PC-9 (cell line): ENCODE data around the gene DOLPP1. TPM values are rescaled to one million over a fixed set of nuclear protein-coding genes. Genes with fewer than 3 reads are reported as not detected.

ENCODE experiments used
- BruUV-seq: library from RNA; stranded (reverse); fragments of 400-500 nt; replicated peaks from 2 replicates; lab custom pipeline; 2021; lab: Mats Ljungman, UMichigan
- CTCF ChIA-PET: fragments of 300-600 bp; sonication (Branson Sonifier 250); formaldehyde crosslinking; loops from one replicate; lab custom pipeline; 2022; ENCODE audit warnings: antibody characterized with exemption; lab: Charles Lee
- POLR2A ChIA-PET: fragments of 300-600 bp; sonication (Branson Sonifier 250); formaldehyde crosslinking; loops from one replicate; lab custom pipeline; 2022; ENCODE audit warnings: antibody characterized with exemption; ENCODE audit not compliant: unreplicated experiment; lab: Charles Lee
- DNase-seq, 2 experiments: peaks; one replicate each; pipeline versions ENCODE4 v3.0.0 to v3.0.0-alpha.2; 2015 to 2022; ENCODE audit warnings: mixed read lengths in 1 of 2
- H2AFZ ChIP-seq: fragments of 200-600 bp; sonication (generic); 2 replicates; pipeline ENCODE4 v1.8.1; 2017; ENCODE audit warnings: antibody characterized with exemption
- H3F3A ChIP-seq: fragments of 200-600 bp; sonication (generic); 2 replicates; pipeline ENCODE4 v1.8.1; 2017; ENCODE audit warnings: antibody characterized with exemption, mild to moderate bottlenecking, low read depth; ENCODE audit not compliant: insufficient read depth
- H3K27ac ChIP-seq: fragments of 200-600 bp; sonication (generic); 2 replicates; pipeline ENCODE4 v1.6.1; 2016; ENCODE audit warnings: mixed run types
- H3K27me3 ChIP-seq: fragments of 200-600 bp; sonication (generic); 2 replicates; pipeline ENCODE4 v1.6.1; 2016; ENCODE audit warnings: low read depth, mixed run types; ENCODE audit not compliant: insufficient read depth
- H3K36me3 ChIP-seq: fragments of 200-600 bp; sonication (generic); 2 replicates; pipeline ENCODE4 v1.6.1; 2016; ENCODE audit warnings: low read depth, mixed run types
- H3K4me1 ChIP-seq: fragments of 200-600 bp; sonication (generic); replicated peaks from 2 replicates; pipeline ENCODE4 v1.6.1; 2016; ENCODE audit warnings: mixed run types; ENCODE audit not compliant: insufficient read depth
- H3K4me2 ChIP-seq: fragments of 200-600 bp; sonication (generic); 2 replicates; pipeline ENCODE4 v1.6.1; 2017; ENCODE audit warnings: mixed run types
- H3K4me3 ChIP-seq: fragments of 200-600 bp; sonication (generic); 2 replicates; pipeline ENCODE4 v1.6.1; 2016; ENCODE audit warnings: mixed run types
- H3K79me2 ChIP-seq: fragments of 200-600 bp; sonication (generic); 2 replicates; pipeline ENCODE4 v1.6.1; 2017; ENCODE audit warnings: low read depth, mixed run types
- H3K9me2 ChIP-seq: fragments of 200-600 bp; sonication (generic); 2 replicates; pipeline ENCODE4 v1.8.1; 2017; ENCODE audit warnings: mild to moderate bottlenecking; ENCODE audit not compliant: insufficient read depth
- H3K9me3 ChIP-seq: fragments of 200-600 bp; sonication (generic); 2 replicates; pipeline ENCODE4 v1.8.1; 2016; ENCODE audit warnings: low read depth; ENCODE audit not compliant: insufficient read depth
- H4K20me1 ChIP-seq: fragments of 200-600 bp; sonication (generic); 2 replicates; pipeline ENCODE4 v1.8.1; 2017; ENCODE audit not compliant: insufficient read depth
- CTCF ChIP-seq: fragments of 200-600 bp; sonication (generic); conservative IDR thresholded peaks from 2 replicates; pipeline ENCODE4 v1.6.1; 2017; ENCODE audit warnings: mixed run types, antibody characterized with exemption, mild to moderate bottlenecking, moderate library complexity
- EZH2 ChIP-seq: fragments of 200-600 bp; sonication (generic); IDR thresholded peaks from 2 replicates; pipeline ENCODE4 v1.8.0; 2017; ENCODE audit warnings: antibody characterized with exemption, low read depth
- intact Hi-C: fragments of 100-400 bp; cut with micrococcal nuclease; formaldehyde crosslinking; loops from one replicate; pipeline ENCODE4 v1.10.0; 2022; ENCODE audit not compliant: unreplicated experiment
- total RNA-seq: library from RNA; stranded (reverse); gene quantifications from 2 replicates; pipeline ENCODE4 v1.2.3, GENCODE V29; 2021

DOLPP1 gene
- total RNA-seq, 1 experiment from 2014 or later, result 24.4 TPM

GRCh38 chr9:129139993-129140396, 59.1 kb downstream of the DOLPP1 start:
- Histone ChIP-seq H3K9me3 (no peaks in the 10 kb centered on the region), H4K20me1 (no peaks in the 10 kb centered on the region), H3K36me3 (0 out of 2 replicates have a peak, but pooled peaks cover 5% of the 10 kb centered on the region), H3K4me2 (peak overlapping the region; percentile 100), H2AFZ (no peak overlapping the region), H3K9me2 (no peaks in the 10 kb centered on the region), H3K4me1 (peaks cover 43% of the 10 kb centered on the region), H3F3A (peaks cover 35% of the 10 kb centered on the region; the same call in 1 of the 2 replicates), H3K4me3 (peak overlapping the region; percentile 91), H3K79me2 (peaks cover 19% of the 10 kb centered on the region), H3K27ac (peak overlapping the region; percentile 100), H3K27me3 (no peaks in the 10 kb centered on the region)
- BruUV-seq, result TSS peak; percentile 85
- peak; percentile 85 to 95 for DNase-seq
- intact Hi-C loops, result loop anchor here (1.0 kb wide), 9 partner anchors 27 to 484 kb away; no protein-coding TSS in a partner anchor
- CTCF ChIA-PET, result interaction anchor here (0.5 to 2.7 kb wide), 14 partner anchors 9 to 643 kb away, joined by 3 to 21 read pairs (median 4); partner anchors contain the start of gene IER5L
- TF ChIP-seq EZH2 (no peak), CTCF (no peak)
- POLR2A ChIA-PET, result interaction anchor here (0.6 to 1.7 kb wide), 15 partner anchors 27 to 637 kb away, joined by 3 to 22 read pairs (median 5); partner anchors contain the start of gene IER5L

Other genes starting within 250 kb of the DOLPP1 start
- gene KYAT1, start 199.2 kb upstream of the DOLPP1 start, total RNA-seq, result 26.1 and 27.6 TPM in 2 replicates
- 90.3 and 95.7 TPM in 2 replicates for gene LRRC8A, start 199.0 kb upstream of the DOLPP1 start, total RNA-seq
- 4.2 and 6.3 TPM in 2 replicates for gene PHYHD1, start 160.1 kb upstream of the DOLPP1 start, total RNA-seq
- gene DOLK, start 133.5 kb upstream of the DOLPP1 start, total RNA-seq, result 18.0 and 19.0 TPM in 2 replicates
- 59.7 and 90.0 TPM in 2 replicates for gene NUP188, start 133.4 kb upstream of the DOLPP1 start, total RNA-seq
- 184 and 213 TPM in 2 replicates for gene SH3GLB2, start 52.8 kb upstream of the DOLPP1 start, total RNA-seq
- 40.7 and 48.2 TPM in 2 replicates for gene MIGA2, start 44.5 kb upstream of the DOLPP1 start, total RNA-seq
- gene CRAT, start 29.7 kb downstream of the DOLPP1 start, total RNA-seq, result 40.3 and 60.0 TPM in 2 replicates
- 182 and 197 TPM in 2 replicates for gene PTPA, start 30.3 kb downstream of the DOLPP1 start, total RNA-seq
- gene IER5L, start 97.2 kb downstream of the DOLPP1 start, total RNA-seq, result 35.5 and 37.3 TPM in 2 replicates